HEK293 (cell line): ENCODE data around the gene TYW5.
"Not testable (repeated sequence)": the region's sequence is repeated elsewhere in the genome, so short reads cannot be mapped to it uniquely, and the experiment has no call there.

Experiments used
- CTCF ChIA-PET: fragments of 350-600 bp; formaldehyde crosslinking; extraction: SDS; loops from one replicate; lab custom pipeline; 2021; ENCODE audit warnings: antibody characterized with exemption; lab: Yijun Ruan, JAX
- POLR2A ChIA-PET: fragments of 300-600 bp; formaldehyde crosslinking; extraction: SDS; loops from one replicate; lab custom pipeline; 2020; ENCODE audit warnings: antibody characterized with exemption, inconsistent platforms; lab: Yijun Ruan, JAX
- H3K27ac ChIP-seq: fragments of 200-500 bp; sonication (Bioruptor generic); 2 replicates; pipeline ENCODE4 v1.5.1; 2014; ENCODE audit warnings: low read depth, low read length, control low read depth, inconsistent platforms; ENCODE audit errors: extremely low read depth
- H3K36me3 ChIP-seq, 2 experiments: fragments of 200-500 bp in 1 of 2; sonication (Bioruptor generic) in 1 of 2; 1 replicate in 1 of 2; 2 replicates in 1 of 2; pipeline ENCODE4 v1.5.1; 2014 to 2017; ENCODE audit warnings: inconsistent platforms in 2 of 2, low read length in 2 of 2; ENCODE audit not compliant: control insufficient read depth in 2 of 2, insufficient read depth in 1 of 2
- H3K4me1 ChIP-seq: fragments of 200-500 bp; sonication (Bioruptor generic); 2 replicates; pipeline ENCODE4 v1.5.1; 2014; ENCODE audit warnings: mild to moderate bottlenecking, low read length, inconsistent platforms; ENCODE audit not compliant: control insufficient read depth, insufficient read depth
- H3K4me3 ChIP-seq: 2 replicates; pipeline ENCODE4 v1.5.1; 2011; ENCODE audit warnings: low read depth, mild to moderate bottlenecking, control low read depth, low read length, moderate library complexity
- H3K9me3 ChIP-seq: fragments of 200-500 bp; sonication (Bioruptor generic); 2 replicates; pipeline ENCODE4 v1.5.1; 2014; ENCODE audit warnings: low read depth, low read length, inconsistent platforms; ENCODE audit not compliant: control insufficient read depth, insufficient read depth
- GLI4 ChIP-seq: fragments of 450-650 bp; formaldehyde crosslinking; IDR thresholded peaks from 2 replicates; pipeline ENCODE4 v1.5.1; 2016; ENCODE audit warnings: missing biosample characterization, missing genetic modification characterization
- KLF16 ChIP-seq: fragments of 450-650 bp; formaldehyde crosslinking; IDR thresholded peaks from 2 replicates; pipeline ENCODE4 v1.5.1; 2017; ENCODE audit warnings: missing biosample characterization, missing genetic modification characterization
- REPIN1 ChIP-seq: fragments of 450-650 bp; formaldehyde crosslinking; IDR thresholded peaks from 2 replicates; pipeline ENCODE4 v1.5.1; 2017; ENCODE audit warnings: missing biosample characterization, missing genetic modification characterization, low read depth
- SETDB1 ChIP-seq: IDR thresholded peaks from one replicate; pipeline ENCODE4 v1.6.1; 2017; ENCODE audit warnings: mild to moderate bottlenecking, low read length, moderate library complexity, mixed read lengths; ENCODE audit not compliant: insufficient read length
- ZBTB20 ChIP-seq: fragments of 450-650 bp; formaldehyde crosslinking; IDR thresholded peaks from 2 replicates; pipeline ENCODE4 v1.5.1; 2016; ENCODE audit warnings: missing biosample characterization, missing genetic modification characterization
- ZBTB8A ChIP-seq: fragments of 450-650 bp; formaldehyde crosslinking; IDR thresholded peaks from 2 replicates; pipeline ENCODE4 v1.5.1; 2016; ENCODE audit warnings: missing biosample characterization, missing genetic modification characterization
- ZFP69B ChIP-seq: fragments of 450-650 bp; formaldehyde crosslinking; IDR thresholded peaks from 2 replicates; pipeline ENCODE4 v1.5.1; 2016; ENCODE audit warnings: missing biosample characterization, missing genetic modification characterization
- ZNF121 ChIP-seq: fragments of 450-650 bp; formaldehyde crosslinking; IDR thresholded peaks from 2 replicates; pipeline ENCODE4 v1.5.1; 2016; ENCODE audit warnings: missing biosample characterization, missing genetic modification characterization
- ZNF221 ChIP-seq: fragments of 450-650 bp; formaldehyde crosslinking; IDR thresholded peaks from 2 replicates; pipeline ENCODE4 v1.5.1; 2017; ENCODE audit warnings: missing biosample characterization, missing genetic modification characterization, borderline replicate concordance
- ZNF324 ChIP-seq: fragments of 450-650 bp; formaldehyde crosslinking; IDR thresholded peaks from 2 replicates; pipeline ENCODE4 v1.5.1; 2016; ENCODE audit warnings: missing biosample characterization, missing genetic modification characterization
- ZNF341 ChIP-seq: fragments of 450-650 bp; formaldehyde crosslinking; IDR thresholded peaks from 2 replicates; pipeline ENCODE4; 2016; ENCODE audit warnings: low read depth, missing biosample characterization, missing genetic modification characterization
- ZNF366 ChIP-seq: fragments of 450-650 bp; formaldehyde crosslinking; conservative IDR thresholded peaks from 2 replicates; pipeline ENCODE4 v1.5.1; 2016; ENCODE audit warnings: missing biosample characterization, missing genetic modification characterization
- ZNF488 ChIP-seq: fragments of 450-650 bp; formaldehyde crosslinking; IDR thresholded peaks from 2 replicates; pipeline ENCODE4 v1.5.1; 2016; ENCODE audit warnings: missing biosample characterization, missing genetic modification characterization
- ZNF76 ChIP-seq: fragments of 450-650 bp; formaldehyde crosslinking; IDR thresholded peaks from 2 replicates; pipeline ENCODE4; 2016; ENCODE audit warnings: low read depth, missing biosample characterization, missing genetic modification characterization, borderline replicate concordance
- ZNF777 ChIP-seq: fragments of 450-650 bp; formaldehyde crosslinking; IDR thresholded peaks from 2 replicates; pipeline ENCODE4 v1.5.1; 2017; ENCODE audit warnings: missing biosample characterization, missing genetic modification characterization, borderline replicate concordance
- ZNF792 ChIP-seq: fragments of 450-650 bp; formaldehyde crosslinking; IDR thresholded peaks from 2 replicates; pipeline ENCODE4 v1.5.1; 2016; ENCODE audit warnings: missing biosample characterization, missing genetic modification characterization
- ZXDB ChIP-seq: fragments of 450-650 bp; formaldehyde crosslinking; IDR thresholded peaks from 2 replicates; pipeline ENCODE4 v1.5.1; 2016; ENCODE audit warnings: missing biosample characterization, missing genetic modification characterization
- TF ChIP-seq, protein P1 (sequence below): sonication (generic); formaldehyde crosslinking; IDR thresholded peaks from 2 replicates; pipeline ENCODE4 v1.8.1; 2022; ENCODE audit warnings: mild to moderate bottlenecking, moderate library complexity, missing genetic modification reagents
- TF ChIP-seq, protein P2 (sequence below): fragments of 450-650 bp; formaldehyde crosslinking; IDR thresholded peaks from 2 replicates; pipeline ENCODE4 v1.5.1; 2017; ENCODE audit warnings: missing biosample characterization, missing genetic modification characterization

Gene TYW5

GRCh38 chr2:199914372-199914958 is 40.8 kb downstream of the TYW5 start:
- Histone ChIP-seq H3K4me3 (no peak overlapping the region), H3K36me3 (peaks cover 9 to 56% of the 10 kb centered on the region in 2 experiments), H3K4me1 (no peaks in the 10 kb centered on the region; the same call in 1 of the 2 replicates), H3K27ac (no peak overlapping the region), H3K9me3 (no peaks in the 10 kb centered on the region)
- CTCF ChIA-PET = interaction anchor here (0.6 to 0.7 kb wide), 2 partner anchors 19 to 28 kb away, joined by 4 to 8 read pairs; no protein-coding TSS in a partner anchor
- POLR2A ChIA-PET = no interaction called here
- no peak for TF ChIP-seq ZNF221
- TF ChIP-seq ZNF341 (tag by site-specific recombination) = peak; percentile 36; the same call in 1 of the 2 replicates
- TF ChIP-seq ZNF324 (tag by site-specific recombination) = no peak
- TF ChIP-seq ZFP69B (tag by site-specific recombination) = no peak

DNA sequence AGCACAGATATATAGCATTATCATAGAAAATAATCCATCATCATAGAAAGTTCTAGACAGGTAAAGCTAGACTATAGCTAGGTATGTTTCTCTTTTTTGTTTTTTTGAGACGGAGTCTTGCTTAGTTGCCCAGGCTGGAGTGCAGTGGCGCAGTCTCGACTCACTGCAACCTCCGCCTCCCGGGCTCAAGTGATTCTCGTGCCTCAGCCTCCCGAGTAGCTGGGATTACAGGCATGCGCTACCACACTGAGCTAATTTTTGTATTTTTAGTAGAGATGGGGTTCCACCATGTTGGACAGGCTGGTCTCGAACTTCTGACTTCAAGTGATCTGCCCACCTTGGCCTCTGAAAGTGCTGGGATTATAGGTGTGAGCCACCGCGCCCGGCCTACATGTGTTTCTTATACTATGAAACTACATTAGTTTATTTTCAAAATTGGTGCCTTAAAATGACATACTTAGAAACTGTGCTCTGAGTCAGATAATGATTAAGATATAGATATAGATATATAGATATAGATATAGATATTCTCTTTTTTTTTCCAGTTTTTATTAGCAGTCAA is 42.7 kb downstream of the TYW5 start:
- CTCF ChIA-PET = interaction anchor here (0.8 kb wide), 1 partner anchor 799 kb away, joined by 3 read pairs; no protein-coding TSS in a partner anchor
- Histone ChIP-seq H3K27ac (0 out of 2 replicates have a peak overlapping the region, but pooled peaks have one; percentile 96), H3K36me3 (peaks cover 0 to 40% of the 10 kb centered on the region in 2 experiments; a peak in 2 of 3 replicates)
- H3K9me3 ChIP-seq = not testable (repeated sequence)
- TF ChIP-seq ZNF121 = peak; percentile 91
- TF ChIP-seq, all 188 proteins: peak for 1; not testable (repeated sequence) for 187
- POLR2A ChIA-PET = interaction anchor here (2.3 kb wide), 1 partner anchor 10 kb away, joined by 9 read pairs; no protein-coding TSS in a partner anchor
- H3K4me1 ChIP-seq = not testable (repeated sequence)
- peak overlapping the region; percentile 100 for H3K4me3 ChIP-seq

DNA sequence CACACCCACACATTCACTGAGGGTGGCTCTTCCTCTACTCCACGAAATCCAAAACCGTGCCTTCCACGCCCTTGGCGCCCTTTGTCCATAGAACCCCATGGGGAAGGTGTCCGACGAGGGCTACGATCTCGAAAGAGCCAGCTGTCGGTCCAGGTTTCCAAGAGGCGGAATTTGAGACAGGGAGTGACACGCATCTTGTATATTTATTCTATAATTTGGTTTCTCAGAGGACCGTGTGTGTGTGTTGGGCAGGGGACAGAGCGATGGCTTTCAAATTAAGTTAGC is 43.5 kb downstream of the TYW5 start:
- TF ChIP-seq ZBTB8A (tag by site-specific recombination) (peak; percentile 75), ZFP69B (tag by site-specific recombination) (no peak), KLF16 (tag by site-specific recombination) (no peak), REPIN1 (tag by site-specific recombination) (no peak), GLI4 (tag by site-specific recombination) (no peak), ZNF792 (no peak), ZNF488 (tag by site-specific recombination) (no peak)
- Histone ChIP-seq H3K4me3 (peak overlapping the region; percentile 100), H3K27ac (peak overlapping the region; percentile 96), H3K4me1 (no peaks in the 10 kb centered on the region; the same call in 1 of the 2 replicates), H3K36me3 (peaks cover 0 to 32% of the 10 kb centered on the region in 2 experiments; a peak in 2 of 3 replicates), H3K9me3 (no peaks in the 10 kb centered on the region)
- ChIA-PET CTCF (interaction anchor here (0.8 kb wide), 1 partner anchor 800 kb away, joined by 3 read pairs; no protein-coding TSS in a partner anchor), POLR2A (interaction anchor here (1.1 to 2.3 kb wide), 2 partner anchors 11 to 44 kb away, joined by 3 to 9 read pairs; no protein-coding TSS in a partner anchor)

- CTCF ChIA-PET = interaction anchor here (0.6 to 0.9 kb wide), 3 partner anchors 44 to 523 kb away, joined by 4 to 5 read pairs (median 5); partner anchors contain the start of genes MAIP1 and TYW5
- H3K36me3 ChIP-seq = peaks cover 0 to 26% of the 10 kb centered on the region in 2 experiments; a peak in 2 of 3 replicates
- H3K4me3 ChIP-seq = peak within 1 kb of the TSS; percentile 100
- H3K4me1 ChIP-seq = no peaks in the 10 kb centered on the region; the same call in 1 of the 2 replicates
- POLR2A ChIA-PET = interaction anchor here (0.6 to 2.3 kb wide), 5 partner anchors 9 to 52 kb away, joined by 3 to 9 read pairs (median 3); no protein-coding TSS in a partner anchor
- peak within 1 kb of the TSS; percentile 96 for H3K27ac ChIP-seq
- no peaks in the 10 kb centered on the region for H3K9me3 ChIP-seq
- TF ChIP-seq SETDB1 = peak; percentile 77
- peak; percentile 88 for TF ChIP-seq ZNF341 (tag by site-specific recombination)
- peak; percentile 29; the same call in 1 of the 2 replicates for TF ChIP-seq ZNF777 (tag by site-specific recombination)
- TF ChIP-seq ZXDB = 0 out of 2 replicates have a peak, but pooled peaks have one; percentile 62
- TF ChIP-seq ZNF366 (tag by site-specific recombination) = no peak
- peak; percentile 55; the same call in 1 of the 2 replicates for TF ChIP-seq KLF16 (tag by site-specific recombination)
- TF ChIP-seq, protein P1, sequence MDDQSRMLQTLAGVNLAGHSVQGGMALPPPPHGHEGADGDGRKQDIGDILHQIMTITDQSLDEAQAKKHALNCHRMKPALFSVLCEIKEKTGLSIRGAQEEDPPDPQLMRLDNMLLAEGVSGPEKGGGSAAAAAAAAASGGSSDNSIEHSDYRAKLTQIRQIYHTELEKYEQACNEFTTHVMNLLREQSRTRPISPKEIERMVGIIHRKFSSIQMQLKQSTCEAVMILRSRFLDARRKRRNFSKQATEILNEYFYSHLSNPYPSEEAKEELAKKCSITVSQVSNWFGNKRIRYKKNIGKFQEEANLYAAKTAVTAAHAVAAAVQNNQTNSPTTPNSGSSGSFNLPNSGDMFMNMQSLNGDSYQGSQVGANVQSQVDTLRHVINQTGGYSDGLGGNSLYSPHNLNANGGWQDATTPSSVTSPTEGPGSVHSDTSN (CRISPR knock-in tag) = 0 out of 2 replicates have a peak, but pooled peaks have one; percentile 9
- TF ChIP-seq ZBTB20 (tag by site-specific recombination) = peak; percentile 81
- TF ChIP-seq ZNF76 (tag by site-specific recombination) = peak; percentile 53; the same call in 1 of the 2 replicates
- TF ChIP-seq GLI4 (tag by site-specific recombination) = no peak
- TF ChIP-seq, protein P2, sequence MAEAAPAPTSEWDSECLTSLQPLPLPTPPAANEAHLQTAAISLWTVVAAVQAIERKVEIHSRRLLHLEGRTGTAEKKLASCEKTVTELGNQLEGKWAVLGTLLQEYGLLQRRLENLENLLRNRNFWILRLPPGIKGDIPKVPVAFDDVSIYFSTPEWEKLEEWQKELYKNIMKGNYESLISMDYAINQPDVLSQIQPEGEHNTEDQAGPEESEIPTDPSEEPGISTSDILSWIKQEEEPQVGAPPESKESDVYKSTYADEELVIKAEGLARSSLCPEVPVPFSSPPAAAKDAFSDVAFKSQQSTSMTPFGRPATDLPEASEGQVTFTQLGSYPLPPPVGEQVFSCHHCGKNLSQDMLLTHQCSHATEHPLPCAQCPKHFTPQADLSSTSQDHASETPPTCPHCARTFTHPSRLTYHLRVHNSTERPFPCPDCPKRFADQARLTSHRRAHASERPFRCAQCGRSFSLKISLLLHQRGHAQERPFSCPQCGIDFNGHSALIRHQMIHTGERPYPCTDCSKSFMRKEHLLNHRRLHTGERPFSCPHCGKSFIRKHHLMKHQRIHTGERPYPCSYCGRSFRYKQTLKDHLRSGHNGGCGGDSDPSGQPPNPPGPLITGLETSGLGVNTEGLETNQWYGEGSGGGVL (tag by site-specific recombination) = peak; percentile 70; the same call in 1 of the 2 replicates
Observed at GRCh38 chr2:199911052-199911876, 44.0 kb downstream of the TYW5 start, which contains the start of gene C2orf69. Gene C2orf69, plus strand, starts transcription at chr2:199911293. Its CDS starts 146 bp downstream, at chr2:199911439.
